Left renal cortex interstitium (tissue), 4 donors: ENCODE results near the gene HDAC1. TPM values are rescaled to one million over a fixed set of nuclear protein-coding genes. Genes with fewer than 3 reads are reported as not detected.
A peak's percentile ranks its signal among the peaks of the same experiment; 100 is the strongest.
"Not testable (repeated sequence)": the region's sequence is repeated elsewhere in the genome, so short reads cannot be mapped to it uniquely, and the experiment has no call there.

Experiments used
- DNase-seq, 4 donors: peaks; one replicate each; pipeline ENCODE4 v3.0.0-alpha.2; 2013; ENCODE audit warnings: low read depth in 4 of 4, low spot score in 2 of 4, missing footprints in 1 of 4
- polyA plus RNA-seq, 4 donors: library from polyadenylated mRNA; unstranded; fragments of 120-200 nt; gene quantifications; one replicate each; pipeline ENCODE4 v1.2.1, GENCODE V29; 2013; ENCODE audit not compliant: insufficient read length in 4 of 4

The HDAC1 gene
- polyA plus RNA-seq, 4 donors = 159 to 219 (median 180) TPM

DNA sequence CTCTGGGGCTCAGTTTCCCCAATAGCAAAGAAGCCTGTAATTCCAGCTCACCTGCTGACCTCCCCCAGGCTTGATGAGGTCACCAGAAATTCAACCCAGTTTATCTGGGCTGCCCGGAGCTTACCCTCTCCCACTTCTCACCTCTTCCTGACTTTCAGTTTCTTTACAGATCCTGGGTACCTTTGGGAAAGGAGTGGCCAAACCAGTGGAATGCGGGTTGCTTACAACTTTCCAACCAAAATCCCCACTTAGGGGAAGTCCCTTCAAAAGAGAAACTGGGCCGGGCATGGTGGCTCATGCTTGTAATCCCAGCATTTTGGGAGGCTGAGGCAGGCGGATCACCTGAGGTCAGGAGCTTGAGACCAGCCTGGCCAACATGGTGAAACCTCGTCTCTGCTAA is 50.1 kb downstream of the HDAC1 start:
- DNase-seq = no peak

DNA sequence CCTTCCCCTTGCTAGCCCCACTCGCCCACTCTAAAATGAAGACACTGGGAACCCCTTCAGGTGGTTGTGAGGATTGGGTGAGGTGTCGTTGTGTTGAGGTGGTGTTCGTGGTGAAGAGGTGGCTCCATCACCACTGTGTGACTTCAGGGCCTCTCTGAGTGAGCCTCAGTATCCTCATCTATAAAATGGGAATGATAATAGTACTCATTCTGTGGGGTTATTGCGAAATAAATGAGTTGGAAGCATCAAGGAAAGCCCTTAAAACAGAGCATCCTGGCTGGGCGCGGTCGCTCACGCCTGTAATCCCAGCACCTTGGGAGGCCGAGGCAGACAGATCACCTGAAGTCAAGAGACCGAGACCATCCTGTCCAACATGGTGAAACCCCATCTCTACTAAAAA is 50.8 kb downstream of the HDAC1 start:
- DNase-seq = no peak

GRCh38 chr1:32345289-32345827 is 53.5 kb downstream of the HDAC1 start:
- no peak for DNase-seq

- DNase-seq = no peak
These were observed 54.8 kb downstream of the HDAC1 start for GRCh38 chr1:32346532-32347157.

- no peak for DNase-seq
These were observed 57.4 kb downstream of the HDAC1 start for GRCh38 chr1:32349211-32349708.

DNA sequence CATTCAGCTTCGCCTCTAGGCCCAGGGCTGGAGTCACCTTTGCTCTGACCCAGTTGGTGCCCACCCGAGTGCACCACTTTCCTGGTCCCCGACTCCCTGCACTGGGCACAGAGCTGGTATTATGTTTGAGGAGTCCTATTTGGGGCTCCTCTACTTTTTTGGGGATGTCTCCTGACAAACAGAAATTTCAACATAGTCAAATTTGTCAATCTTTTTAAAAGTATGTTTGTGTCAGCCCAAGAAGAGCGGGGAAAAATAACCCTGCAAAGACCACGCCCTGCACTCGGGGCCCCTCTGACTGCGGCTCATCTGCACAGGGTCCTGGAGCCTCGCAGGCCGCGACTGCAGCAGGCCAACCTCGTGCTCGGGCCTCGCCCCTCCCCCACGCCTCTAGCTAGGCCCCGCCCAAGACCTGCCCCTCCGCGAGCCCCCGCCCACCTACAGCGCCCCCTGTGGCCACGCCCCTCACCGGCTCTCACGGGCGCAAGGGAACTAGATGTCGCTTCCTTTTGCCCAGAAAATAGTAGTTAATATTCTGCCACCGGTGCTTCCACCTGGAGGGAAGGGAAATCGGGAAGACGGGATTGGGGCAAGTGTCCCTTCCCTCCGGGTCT is 59.0 kb downstream of the HDAC1 start:
- DNase-seq = no peak

GRCh38 chr1:32351399-32352238 is 59.7 kb downstream of the HDAC1 start:
- peak in 3 of 4 donors; percentile 86 to 93 (median 93) for DNase-seq

GRCh38 chr1:32352239-32352745 is 60.4 kb downstream of the HDAC1 start:
- DNase-seq = no peak

GRCh38 chr1:32352831-32353383 is 61.0 kb downstream of the HDAC1 start:
- DNase-seq = no peak

DNA sequence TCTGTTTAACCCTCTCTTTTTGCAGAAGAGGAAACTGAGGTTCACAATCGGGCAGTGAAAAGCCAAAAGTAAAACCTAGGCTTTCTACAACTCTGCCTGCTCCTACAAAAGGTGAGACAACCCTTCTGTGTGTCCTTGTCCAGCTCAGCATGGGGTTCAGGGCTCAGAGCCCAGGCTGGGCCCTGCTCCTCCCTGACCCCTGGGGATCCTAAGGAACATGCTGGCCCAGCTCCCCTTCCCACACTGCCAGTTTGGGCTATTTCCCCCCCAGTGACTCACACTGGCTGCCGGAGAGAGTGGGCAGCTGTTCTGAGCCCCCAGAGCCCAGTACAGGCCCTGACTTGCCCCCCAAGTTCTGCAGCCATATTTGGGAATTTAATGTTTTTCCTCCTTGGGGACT is 61.5 kb downstream of the HDAC1 start:
- DNase-seq = no peak

- no peak for DNase-seq
These were observed 62.1 kb downstream of the HDAC1 start for GRCh38 chr1:32353886-32354570.

DNA sequence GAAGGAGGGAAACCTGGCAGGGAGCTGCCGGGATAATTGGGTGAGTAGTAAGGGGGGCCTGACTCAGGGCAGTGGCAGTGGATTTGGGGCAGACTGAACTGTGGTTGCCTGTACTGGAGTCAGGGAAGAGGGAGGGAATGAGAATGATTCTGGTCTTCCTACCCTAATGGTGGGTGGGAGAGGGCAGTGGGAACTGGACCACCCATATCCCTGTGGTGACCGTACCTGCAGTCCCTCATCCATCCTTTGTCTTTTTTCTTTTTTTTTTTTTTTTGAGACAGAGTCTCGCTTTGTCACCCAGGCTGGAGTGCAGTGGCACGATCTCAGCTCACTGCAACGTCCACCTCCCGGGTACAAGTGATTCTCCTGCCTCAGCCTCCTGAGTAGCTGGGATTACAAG is 63.9 kb downstream of the HDAC1 start:
- DNase-seq = not testable (repeated sequence)

DNA sequence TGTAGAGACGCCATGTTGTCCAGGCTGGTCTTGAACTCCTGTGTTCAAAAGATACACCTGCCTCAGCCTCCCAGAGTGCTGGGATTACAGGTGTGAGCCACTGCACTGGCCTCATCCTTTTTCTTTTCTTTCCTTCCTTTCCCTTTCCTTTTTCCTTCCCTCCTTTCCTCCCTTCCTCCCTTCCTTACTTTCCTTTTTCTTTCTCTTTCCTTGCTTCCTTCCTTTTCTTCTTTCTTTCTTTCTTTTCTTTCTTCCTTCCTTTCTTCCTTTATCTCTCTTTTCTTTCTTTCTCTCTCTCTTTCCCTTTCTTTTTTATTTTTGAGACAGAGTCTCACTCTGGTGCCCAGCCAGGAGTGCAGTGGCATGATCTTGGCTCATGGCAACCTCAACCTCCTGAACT is 64.6 kb downstream of the HDAC1 start:
- DNase-seq = no peak

GRCh38 chr1:32357614-32358013 is 65.7 kb downstream of the HDAC1 start:
- DNase-seq = no peak

- no peak for DNase-seq
These were observed 66.6 kb downstream of the HDAC1 start for GRCh38 chr1:32358435-32358834.

DNA sequence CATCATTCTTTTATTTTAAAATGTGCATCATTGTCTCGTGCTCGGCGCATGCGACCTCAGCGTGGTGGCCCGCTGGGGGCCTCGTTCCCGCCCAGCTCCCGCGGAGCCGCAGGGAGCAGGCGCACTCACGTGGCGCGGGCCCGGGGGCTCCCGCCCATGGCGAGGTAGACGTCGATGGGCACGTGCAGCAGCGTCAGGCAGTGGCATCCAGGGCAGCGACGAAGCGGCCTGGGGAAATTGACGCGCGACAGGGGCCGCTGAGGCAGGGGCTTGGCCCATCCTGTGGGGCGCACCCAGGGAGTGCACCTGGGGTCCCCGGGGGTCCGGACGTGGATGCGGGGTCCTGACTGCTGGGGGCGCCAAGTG is 69.4 kb downstream of the HDAC1 start:
- DNase-seq = no peak

DNA sequence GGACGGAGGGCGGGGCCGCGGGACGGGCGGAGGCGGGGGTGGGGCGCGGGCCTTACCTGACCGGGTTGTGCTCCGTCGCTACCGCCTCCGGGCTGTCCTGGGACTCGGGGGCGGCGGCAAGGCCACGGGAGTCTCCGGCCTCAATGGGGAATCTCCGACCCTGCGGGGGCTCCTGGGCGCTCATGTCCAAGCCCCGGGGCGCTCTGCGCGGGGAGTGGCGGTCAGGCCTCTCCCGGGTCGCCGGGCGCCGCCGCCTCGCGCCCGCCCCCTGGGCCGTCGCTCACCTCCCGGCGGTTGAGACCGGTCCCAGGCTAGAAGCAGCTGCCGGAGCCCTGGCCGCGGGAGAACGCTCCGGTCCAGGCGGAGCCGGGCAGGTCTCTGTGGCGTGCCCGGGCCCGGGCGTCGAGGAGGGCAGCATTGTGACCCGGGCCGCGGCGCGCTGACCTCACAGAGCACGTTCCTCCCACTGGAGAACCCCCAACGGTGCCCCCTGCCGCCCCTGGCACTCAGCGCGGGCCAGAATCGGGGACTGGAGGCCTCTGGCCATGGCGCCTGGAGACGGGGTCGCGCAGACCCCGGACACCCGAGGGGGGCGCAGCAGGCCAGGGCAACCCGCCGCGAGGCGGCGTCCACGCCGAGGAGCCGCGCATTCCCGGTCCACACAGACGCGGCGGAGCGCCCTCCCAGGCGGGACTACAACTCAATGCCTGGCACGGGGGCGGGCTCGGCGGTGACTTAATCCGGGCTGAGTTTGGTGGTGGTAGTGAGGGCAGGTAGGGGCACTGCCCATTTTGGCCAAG is 70.0 kb downstream of the HDAC1 start:
- DNase-seq = peak in 2 of 4 donors; percentile 37 to 54

DNA sequence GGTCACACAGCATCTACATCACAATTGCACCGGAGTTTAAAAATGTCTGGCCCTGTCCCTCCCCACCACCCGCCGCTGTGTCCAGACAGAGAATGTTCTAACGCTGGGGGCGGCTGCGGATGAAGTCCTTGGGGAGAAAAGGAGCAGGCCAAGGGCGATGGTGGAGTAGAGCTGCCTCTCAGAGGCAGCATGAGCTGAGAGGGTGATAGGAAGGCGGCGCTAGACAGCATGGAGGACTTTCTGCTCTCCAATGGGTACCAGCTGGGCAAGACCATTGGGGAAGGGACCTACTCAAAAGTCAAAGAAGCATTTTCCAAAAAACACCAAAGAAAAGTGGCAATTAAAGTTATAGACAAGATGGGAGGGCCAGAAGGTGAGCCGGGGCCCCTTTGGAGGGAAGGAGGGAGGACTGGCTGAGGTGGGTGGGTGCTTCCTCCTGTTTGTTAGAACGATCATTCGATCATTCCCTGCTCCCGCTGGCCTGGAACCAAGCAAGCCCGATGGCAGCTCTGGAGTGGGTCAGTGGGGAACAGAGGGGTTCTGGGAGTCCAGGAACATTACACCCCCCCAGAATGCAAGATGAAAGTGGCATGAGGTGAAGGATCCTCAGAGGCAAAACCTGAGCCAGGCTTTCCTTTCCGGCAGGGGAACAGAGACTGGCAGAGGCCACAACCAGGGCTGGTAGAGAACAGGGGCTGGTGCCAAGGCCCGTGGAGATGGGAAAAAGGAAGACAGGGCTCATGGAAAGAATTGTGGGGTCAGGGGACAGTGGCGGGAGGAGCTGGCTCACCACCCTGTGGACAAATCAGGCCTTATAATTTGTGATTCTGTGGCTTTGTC is 70.8 kb downstream of the HDAC1 start, which contains the start of the genes FAM229A and TSSK3:
Gene FAM229A, minus strand, starts transcription at position 12 of the 840 bp plus-strand sequence. CDS start 394 bp downstream, outside the sequence.
Gene TSSK3, plus strand, starts transcription at position 66 of the 840 bp plus-strand sequence. Its CDS starts 163 bp downstream, at position 229.
- DNase-seq = no peak
